ENCODE data around the gene NECTIN1.

Gene NECTIN1

DNA sequence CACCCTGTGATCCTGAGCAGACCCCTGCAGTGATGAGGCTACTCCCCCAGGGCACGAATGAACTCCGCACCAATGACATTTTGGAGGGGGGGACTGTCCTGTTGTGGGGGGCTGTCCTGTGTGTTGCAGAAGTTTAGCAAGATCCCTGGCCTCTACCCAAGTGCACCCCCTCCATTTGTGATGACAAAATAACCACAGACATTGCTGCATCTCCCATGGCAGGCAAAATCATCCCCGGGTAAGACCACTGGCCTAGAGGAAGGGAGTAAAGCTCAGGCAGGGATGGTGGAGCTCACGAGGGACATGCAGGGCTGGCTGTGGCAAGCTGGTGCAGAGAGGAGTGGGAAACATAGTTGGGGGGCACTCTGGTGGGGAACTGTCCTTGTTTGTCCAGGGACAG lies 40.6 kb downstream of the NECTIN1 start:
- no peak for DNase-seq (ENCODE audit: low read depth)
- H3K4me3 ChIP-seq (replicated peaks; ENCODE audit: low read depth, low read length) = no peak overlapping the region
- TF ChIP-seq, protein P1, sequence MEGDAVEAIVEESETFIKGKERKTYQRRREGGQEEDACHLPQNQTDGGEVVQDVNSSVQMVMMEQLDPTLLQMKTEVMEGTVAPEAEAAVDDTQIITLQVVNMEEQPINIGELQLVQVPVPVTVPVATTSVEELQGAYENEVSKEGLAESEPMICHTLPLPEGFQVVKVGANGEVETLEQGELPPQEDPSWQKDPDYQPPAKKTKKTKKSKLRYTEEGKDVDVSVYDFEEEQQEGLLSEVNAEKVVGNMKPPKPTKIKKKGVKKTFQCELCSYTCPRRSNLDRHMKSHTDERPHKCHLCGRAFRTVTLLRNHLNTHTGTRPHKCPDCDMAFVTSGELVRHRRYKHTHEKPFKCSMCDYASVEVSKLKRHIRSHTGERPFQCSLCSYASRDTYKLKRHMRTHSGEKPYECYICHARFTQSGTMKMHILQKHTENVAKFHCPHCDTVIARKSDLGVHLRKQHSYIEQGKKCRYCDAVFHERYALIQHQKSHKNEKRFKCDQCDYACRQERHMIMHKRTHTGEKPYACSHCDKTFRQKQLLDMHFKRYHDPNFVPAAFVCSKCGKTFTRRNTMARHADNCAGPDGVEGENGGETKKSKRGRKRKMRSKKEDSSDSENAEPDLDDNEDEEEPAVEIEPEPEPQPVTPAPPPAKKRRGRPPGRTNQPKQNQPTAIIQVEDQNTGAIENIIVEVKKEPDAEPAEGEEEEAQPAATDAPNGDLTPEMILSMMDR (IDR thresholded peaks at IDR 0.05; ENCODE audit: low read length, missing control alignments) = no peak

DNA sequence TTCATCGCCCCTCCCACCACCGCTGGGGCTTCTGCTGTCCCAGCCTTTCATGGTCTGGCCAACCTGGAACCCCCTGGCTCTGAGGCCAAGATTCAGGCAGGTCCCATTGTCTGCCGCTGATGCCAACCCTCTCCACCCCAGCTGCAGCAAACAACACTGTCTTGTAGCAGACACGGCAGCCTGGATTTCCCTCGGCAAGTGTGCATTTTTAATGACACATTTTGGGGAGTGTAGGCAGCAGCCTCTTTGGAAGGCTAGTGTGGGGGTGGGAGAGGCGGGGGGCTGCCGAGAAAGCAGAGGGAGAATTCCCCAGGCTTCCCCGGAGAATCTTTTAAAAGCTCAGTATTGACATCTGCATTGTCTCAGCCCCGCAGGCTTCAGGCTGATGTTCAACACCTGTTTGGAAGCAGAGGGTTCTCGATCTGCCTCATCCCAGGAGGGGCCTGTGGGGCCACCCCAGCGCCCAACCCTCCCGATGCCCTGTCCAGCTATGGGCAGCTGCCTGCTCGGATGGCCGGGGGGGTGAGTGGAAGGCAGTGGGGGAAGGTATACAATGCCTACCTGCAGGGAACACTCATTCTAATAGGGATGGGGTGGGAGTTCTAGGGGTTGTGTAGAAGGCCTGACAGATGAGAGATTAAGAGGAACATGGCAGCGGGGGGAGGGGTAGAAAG lies 41.5 kb downstream of the NECTIN1 start:
- no peak for DNase-seq (ENCODE audit: low read depth)
- no peak overlapping the region for H3K4me3 ChIP-seq (replicated peaks; ENCODE audit: low read depth, low read length)
- TF ChIP-seq, protein P1 (IDR thresholded peaks at IDR 0.05; ENCODE audit: low read length, missing control alignments) = no peak

DNA sequence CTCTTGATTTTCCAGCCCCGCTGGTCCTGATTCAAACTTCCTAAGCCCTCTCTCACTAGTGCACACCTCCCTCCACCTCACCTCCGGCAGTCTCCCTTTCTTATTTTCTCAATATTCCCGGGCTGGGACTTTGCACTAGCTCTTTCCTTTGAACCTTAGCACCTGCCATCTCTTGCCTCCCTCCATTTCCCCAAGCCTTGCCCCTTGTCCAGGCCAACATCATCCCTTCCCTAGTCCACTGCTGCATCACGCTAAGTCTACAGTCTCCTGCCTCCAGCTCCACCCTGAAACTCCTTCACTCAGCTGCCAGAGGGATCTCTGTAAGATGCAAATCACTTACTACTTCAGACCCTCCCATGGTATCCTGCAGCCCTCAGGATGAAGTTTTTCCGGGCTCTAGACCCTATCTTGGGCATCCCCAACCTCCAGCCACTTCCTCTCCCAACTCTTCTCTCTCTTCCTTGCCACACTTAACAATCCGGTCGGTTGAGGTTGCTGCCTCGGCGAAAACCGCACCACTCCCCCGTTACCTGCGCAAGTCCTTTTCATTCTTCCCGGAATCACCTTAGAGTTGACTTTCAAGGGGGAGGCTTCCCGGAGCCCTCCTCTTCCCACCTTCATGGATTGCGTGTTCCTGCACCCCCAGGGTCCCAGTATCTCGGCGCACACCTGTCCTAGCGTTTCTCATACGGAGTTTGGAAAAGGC lies 42.7 kb downstream of the NECTIN1 start:
- no peak overlapping the region for H3K4me3 ChIP-seq (replicated peaks; ENCODE audit: low read depth, low read length)
- DNase-seq (ENCODE audit: low read depth) = no peak
- TF ChIP-seq, protein P1 (IDR thresholded peaks at IDR 0.05; ENCODE audit: low read length, missing control alignments) = no peak

DNA sequence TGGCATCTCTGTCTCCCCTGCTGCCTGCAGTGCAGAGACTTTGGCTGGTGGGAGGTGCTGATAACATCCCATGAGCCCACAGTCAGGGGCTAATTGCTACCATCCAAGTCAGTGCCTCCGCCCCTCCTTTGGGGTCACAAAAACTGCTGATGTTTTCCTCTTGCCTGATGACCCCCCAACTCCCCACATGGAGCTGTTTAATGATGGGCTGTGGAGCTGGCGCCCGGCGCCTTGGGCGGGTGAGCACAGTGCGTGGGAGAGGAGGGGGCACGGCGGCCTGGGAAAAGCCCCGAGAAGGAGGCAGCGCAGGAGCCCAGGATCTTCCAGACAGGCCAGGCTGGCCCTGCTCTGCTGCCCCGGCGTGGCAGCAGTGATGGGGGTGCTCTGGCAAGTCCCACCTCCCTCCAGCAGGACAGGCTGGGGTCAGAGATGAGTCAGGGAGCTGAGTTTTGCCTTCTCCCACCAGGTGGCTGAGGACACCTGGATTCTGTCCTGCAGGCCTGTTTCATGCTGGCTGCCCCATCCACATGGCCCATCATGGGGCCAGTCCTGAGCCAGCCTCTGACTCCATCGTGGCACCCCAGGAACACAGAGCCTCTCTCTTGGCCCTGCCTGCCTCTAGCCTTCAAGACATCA lies 43.8 kb downstream of the NECTIN1 start:
- TF ChIP-seq, protein P1 (IDR thresholded peaks at IDR 0.05; ENCODE audit: low read length, missing control alignments) = no peak
- H3K4me3 ChIP-seq (replicated peaks; ENCODE audit: low read depth, low read length) = no peak overlapping the region
- no peak for DNase-seq (ENCODE audit: low read depth)

DNA sequence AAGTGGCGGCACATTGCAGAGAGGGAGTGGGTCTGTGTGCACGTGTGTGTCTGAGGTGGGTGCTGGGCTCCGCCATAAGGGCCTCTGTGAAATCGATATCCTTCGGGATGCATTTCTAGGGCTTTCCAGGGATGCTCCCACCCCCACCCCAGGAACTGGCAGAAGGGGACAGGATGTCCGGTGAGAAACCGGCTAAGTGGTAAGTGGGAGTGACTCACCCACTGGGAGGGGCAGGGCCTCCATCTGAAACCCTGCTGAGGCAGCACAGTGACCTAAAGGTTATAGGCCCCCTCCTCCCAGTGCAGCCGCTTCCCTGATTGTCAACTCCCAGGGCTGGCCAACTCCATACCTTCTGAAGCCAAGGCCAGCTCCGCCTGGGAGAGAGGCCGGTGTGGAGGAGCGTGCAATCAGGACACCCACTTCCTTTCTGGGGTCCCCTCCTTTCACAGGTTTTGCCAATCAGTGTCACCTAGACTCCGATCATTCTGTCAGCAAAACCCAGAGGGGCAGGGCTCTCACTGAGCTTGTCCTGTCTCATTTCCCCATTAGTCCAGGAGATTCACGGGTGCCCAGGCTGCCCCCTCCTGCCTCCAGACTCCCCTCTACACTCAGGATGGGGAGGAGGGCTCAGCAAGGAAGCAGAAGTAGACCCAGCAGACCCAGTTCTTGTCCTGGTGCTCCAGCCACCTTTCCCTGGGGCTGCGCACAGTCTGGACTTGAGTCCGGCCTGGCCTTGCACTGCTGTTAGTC lies 44.5 kb downstream of the NECTIN1 start:
- no peak overlapping the region for H3K4me3 ChIP-seq (replicated peaks; ENCODE audit: low read depth, low read length)
- TF ChIP-seq, protein P1 (IDR thresholded peaks at IDR 0.05; ENCODE audit: low read length, missing control alignments) = no peak
- peak; percentile 57 for DNase-seq (ENCODE audit: low read depth)

DNA sequence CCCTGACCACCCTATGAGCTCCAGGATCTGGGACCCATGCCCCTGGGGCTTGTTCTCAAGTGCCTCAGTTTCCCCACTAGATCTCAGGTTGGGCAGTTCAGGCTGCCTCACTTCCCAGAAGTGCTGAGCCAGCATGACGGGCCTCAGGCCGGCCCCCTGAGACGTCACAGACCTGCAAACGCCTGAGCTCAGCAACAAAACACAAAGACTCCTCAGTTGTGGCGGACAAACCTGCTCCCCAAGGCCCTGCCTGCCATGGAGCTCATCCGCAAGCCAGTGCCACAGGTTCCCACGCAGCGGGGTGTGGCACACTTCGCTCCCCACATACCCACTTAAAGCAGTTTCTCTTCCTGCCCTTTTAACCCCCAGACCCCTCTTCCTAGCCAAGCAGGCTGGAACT lies 45.2 kb downstream of the NECTIN1 start:
- no peak overlapping the region for H3K4me3 ChIP-seq (replicated peaks; ENCODE audit: low read depth, low read length)
- no peak for DNase-seq (ENCODE audit: low read depth)
- TF ChIP-seq, protein P1 (IDR thresholded peaks at IDR 0.05; ENCODE audit: low read length, missing control alignments) = no peak
